Measurements from ENCODE around the gene ZAR1L.
A peak's percentile ranks its signal among the peaks of the same experiment; 100 is the strongest.

ZAR1L gene

DNA sequence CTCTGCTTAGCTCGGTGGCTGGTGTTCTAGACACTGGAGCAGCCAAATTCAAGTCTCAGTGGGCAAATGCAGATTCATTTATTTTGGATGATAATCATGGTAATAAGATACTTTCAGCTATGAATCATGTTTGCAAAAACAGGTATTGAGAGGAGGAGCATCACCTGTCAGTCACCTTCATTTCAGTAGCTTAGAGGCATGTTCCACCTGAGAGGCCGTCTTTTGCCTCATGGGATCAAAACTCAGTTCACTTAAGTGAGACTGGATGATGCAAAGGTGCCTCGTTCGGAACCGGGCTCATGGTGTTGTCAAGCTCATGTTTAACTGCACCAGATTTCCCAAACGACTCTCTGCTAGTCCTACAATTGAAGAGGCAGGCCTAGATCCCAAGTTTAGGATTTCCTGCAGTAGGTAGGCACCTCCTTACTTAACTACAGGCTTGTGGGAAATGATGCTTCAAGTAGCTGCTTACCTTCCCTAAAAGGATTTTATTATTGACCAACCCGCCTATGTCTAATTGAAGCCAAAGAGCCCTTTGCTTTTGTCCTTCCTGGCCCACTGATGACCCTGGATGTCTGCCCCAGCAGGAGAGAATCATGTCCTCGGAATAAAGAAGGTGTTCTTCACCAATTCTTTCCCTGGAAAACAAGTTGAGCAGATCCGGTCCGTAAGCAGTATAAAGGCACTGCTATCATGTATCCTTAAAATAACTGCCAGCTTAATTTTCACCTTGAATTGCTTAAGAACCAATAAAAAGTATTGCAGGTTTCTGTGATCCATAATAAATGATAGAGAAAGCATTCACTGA, 60.0 kb downstream of the ZAR1L start:
- H3K9me3 ChIP-seq (ENCODE audit: control insufficient read depth in 1 of 2, low read length in 2 of 2): no peaks in the 10 kb centered on the region
- no peaks in the 10 kb centered on the region for H3K27me3 ChIP-seq (ENCODE audit: low read depth, low read length)
- H3K4me1 ChIP-seq (ENCODE audit: control insufficient read depth in 1 of 2, insufficient read depth in 2 of 2, low read length in 2 of 2): no peaks in the 10 kb centered on the region
- H3K4me3 ChIP-seq (ENCODE audit: low read depth in 1 of 2, low read length in 2 of 2): peak overlapping the region; percentile 19 to 22
- peak overlapping the region; percentile 41 for H3K27ac ChIP-seq (ENCODE audit: low read length)
- no peaks in the 10 kb centered on the region for H3K36me3 ChIP-seq (ENCODE audit: control insufficient read depth in 1 of 2, insufficient read depth in 2 of 2, low read length in 2 of 2)

DNA sequence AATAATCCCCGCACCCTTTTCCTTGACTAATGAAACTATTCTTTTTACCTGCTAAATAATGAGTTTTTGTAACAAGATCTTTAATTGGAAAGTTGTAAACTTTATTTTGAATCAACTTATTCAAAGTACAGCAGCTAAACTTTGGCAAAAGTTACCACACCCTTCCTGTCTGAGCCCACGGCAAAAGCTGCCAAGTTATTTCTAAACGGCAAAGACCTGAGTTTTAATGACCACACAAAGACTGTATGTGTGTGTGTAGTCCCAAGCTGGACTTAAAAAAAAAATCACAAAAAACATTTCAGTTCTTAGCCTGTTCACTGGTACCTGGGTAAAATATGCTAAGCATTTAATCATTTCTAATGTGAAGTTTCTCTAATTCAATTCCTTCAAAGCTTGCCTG, 60.7 kb downstream of the ZAR1L start:
- H3K27me3 ChIP-seq (ENCODE audit: low read depth, low read length): no peaks in the 10 kb centered on the region
- no peaks in the 10 kb centered on the region for H3K4me1 ChIP-seq (ENCODE audit: control insufficient read depth in 1 of 2, insufficient read depth in 2 of 2, low read length in 2 of 2)
- peak overlapping the region; percentile 79 for H3K27ac ChIP-seq (ENCODE audit: low read length)
- H3K4me3 ChIP-seq (ENCODE audit: low read depth in 1 of 2, low read length in 2 of 2): peak overlapping the region; percentile 19 to 22
- H3K36me3 ChIP-seq (ENCODE audit: control insufficient read depth in 1 of 2, insufficient read depth in 2 of 2, low read length in 2 of 2): peaks cover 2% of the 10 kb centered on the region in 2 donors
- no peaks in the 10 kb centered on the region for H3K9me3 ChIP-seq (ENCODE audit: control insufficient read depth in 1 of 2, low read length in 2 of 2)

DNA sequence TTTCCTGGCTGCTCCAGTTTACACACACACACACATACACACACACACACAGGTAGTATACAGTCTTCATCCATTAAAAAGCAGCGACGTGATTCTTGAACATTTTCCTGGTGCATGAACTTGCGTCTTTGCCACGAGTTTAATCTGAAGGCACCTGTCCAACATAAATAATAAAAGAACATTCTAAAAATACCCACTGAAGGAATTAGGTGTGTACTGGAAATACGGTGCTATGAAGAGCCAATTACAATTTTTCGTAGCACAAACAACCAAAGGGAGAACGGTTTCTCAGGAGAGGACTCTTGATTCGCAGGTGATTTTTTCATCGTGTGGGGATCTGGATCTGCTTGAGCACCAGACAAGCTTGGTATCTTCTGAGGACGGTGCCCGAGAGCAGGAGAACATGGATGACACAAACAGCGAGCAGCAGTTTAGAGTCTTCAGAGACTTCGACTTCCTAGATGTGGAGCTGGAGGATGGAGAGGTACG, 61.2 kb downstream of the ZAR1L start:
- no peaks in the 10 kb centered on the region for H3K27me3 ChIP-seq (ENCODE audit: low read depth, low read length)
- no peaks in the 10 kb centered on the region for H3K9me3 ChIP-seq (ENCODE audit: control insufficient read depth in 1 of 2, low read length in 2 of 2)
- peaks cover 5% of the 10 kb centered on the region in 2 donors for H3K36me3 ChIP-seq (ENCODE audit: control insufficient read depth in 1 of 2, insufficient read depth in 2 of 2, low read length in 2 of 2)
- no peaks in the 10 kb centered on the region for H3K4me1 ChIP-seq (ENCODE audit: control insufficient read depth in 1 of 2, insufficient read depth in 2 of 2, low read length in 2 of 2)
- peak overlapping the region; percentile 79 for H3K27ac ChIP-seq (ENCODE audit: low read length)
- H3K4me3 ChIP-seq (ENCODE audit: low read depth in 1 of 2, low read length in 2 of 2): peak overlapping the region; percentile 19 to 22
